ENCODE measurements around the gene TRIM4.

DNA sequence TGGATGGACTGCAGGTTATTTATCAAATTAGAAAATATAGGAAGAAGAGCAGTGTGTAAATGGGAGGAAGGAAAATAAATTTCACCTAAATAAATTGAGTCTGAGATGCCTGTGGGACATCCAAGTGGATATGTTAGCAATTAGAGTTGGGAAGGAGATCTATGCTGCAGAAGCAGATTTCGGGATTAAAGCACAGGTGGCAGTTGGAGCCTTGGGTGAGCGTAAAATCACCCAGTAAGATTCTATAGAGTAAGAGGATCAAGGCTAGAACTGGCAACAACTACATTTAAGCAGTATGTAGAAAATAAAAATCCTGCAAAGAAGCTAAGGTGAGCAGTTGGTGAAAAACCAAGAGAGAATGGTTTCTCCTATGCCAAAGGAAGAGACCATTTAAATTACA is 8.4 kb downstream of the TRIM4 start:
- TF ChIP-seq, protein P1, sequence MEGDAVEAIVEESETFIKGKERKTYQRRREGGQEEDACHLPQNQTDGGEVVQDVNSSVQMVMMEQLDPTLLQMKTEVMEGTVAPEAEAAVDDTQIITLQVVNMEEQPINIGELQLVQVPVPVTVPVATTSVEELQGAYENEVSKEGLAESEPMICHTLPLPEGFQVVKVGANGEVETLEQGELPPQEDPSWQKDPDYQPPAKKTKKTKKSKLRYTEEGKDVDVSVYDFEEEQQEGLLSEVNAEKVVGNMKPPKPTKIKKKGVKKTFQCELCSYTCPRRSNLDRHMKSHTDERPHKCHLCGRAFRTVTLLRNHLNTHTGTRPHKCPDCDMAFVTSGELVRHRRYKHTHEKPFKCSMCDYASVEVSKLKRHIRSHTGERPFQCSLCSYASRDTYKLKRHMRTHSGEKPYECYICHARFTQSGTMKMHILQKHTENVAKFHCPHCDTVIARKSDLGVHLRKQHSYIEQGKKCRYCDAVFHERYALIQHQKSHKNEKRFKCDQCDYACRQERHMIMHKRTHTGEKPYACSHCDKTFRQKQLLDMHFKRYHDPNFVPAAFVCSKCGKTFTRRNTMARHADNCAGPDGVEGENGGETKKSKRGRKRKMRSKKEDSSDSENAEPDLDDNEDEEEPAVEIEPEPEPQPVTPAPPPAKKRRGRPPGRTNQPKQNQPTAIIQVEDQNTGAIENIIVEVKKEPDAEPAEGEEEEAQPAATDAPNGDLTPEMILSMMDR (conservative IDR thresholded peaks at IDR 0.05; ENCODE audit: low read depth, low read length) = no peak
- no peak for TF ChIP-seq EZH2 (IDR thresholded peaks at IDR 0.05; ENCODE audit: borderline replicate concordance, low read depth, low read length, poor library complexity, severe bottlenecking)
